ENCODE results near the gene DNAJC6. TPM values are rescaled to one million over a fixed set of nuclear protein-coding genes. Genes with fewer than 3 reads are reported as not detected.

The DNAJC6 gene
- total and polyA plus RNA-seq, 2 donors from 2014 or later = 2.9 to 5.8 TPM

DNA sequence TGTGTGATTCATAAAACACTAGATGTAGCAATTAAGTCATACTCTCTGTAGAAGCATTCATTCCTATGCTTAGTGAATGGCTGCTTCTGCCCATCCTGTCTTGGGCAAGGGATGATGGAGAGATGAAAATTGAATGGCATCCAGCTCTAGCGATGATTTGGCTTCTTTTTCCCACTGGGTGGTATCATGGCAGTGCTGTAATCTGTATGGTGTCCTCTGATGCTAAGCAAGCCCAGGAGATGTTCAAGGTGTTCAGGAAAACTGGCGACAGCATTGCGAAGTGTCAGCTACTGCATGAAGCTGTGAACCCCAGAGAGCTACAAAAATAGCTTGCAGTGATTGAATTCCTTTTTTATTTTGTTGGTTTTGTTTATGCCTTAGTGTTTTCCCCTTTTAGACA lies 62.2 kb downstream of the DNAJC6 start:
- H3K36me3 ChIP-seq (ENCODE audit: control insufficient read depth in 2 of 3, insufficient read depth in 3 of 3, low read length in 3 of 3) = no peaks in the 10 kb centered on the region
- H3K4me3 ChIP-seq (ENCODE audit: low read length in 3 of 3) = no peak overlapping the region
- DNase-seq (no peak), FAIRE-seq (no peak)
- H3K9ac ChIP-seq (ENCODE audit: low read length in 3 of 3) = no peak overlapping the region
- TF ChIP-seq, protein P1, sequence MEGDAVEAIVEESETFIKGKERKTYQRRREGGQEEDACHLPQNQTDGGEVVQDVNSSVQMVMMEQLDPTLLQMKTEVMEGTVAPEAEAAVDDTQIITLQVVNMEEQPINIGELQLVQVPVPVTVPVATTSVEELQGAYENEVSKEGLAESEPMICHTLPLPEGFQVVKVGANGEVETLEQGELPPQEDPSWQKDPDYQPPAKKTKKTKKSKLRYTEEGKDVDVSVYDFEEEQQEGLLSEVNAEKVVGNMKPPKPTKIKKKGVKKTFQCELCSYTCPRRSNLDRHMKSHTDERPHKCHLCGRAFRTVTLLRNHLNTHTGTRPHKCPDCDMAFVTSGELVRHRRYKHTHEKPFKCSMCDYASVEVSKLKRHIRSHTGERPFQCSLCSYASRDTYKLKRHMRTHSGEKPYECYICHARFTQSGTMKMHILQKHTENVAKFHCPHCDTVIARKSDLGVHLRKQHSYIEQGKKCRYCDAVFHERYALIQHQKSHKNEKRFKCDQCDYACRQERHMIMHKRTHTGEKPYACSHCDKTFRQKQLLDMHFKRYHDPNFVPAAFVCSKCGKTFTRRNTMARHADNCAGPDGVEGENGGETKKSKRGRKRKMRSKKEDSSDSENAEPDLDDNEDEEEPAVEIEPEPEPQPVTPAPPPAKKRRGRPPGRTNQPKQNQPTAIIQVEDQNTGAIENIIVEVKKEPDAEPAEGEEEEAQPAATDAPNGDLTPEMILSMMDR (IDR thresholded peaks at IDR 0.05; ENCODE audit: borderline replicate concordance, extremely low read depth, insufficient read depth) = no peak
- no peaks in the 10 kb centered on the region for H3K4me1 ChIP-seq (ENCODE audit: control insufficient read depth in 2 of 3, insufficient read depth in 2 of 3, low read depth in 1 of 3, low read length in 3 of 3)
- no peak overlapping the region for H3K27ac ChIP-seq (ENCODE audit: low read depth in 2 of 2, low read length in 2 of 2)
- intact Hi-C loops (cut with DNase I) = no loop called here
- H3K27me3 ChIP-seq (ENCODE audit: control insufficient read depth, insufficient read depth, low read length) = no peaks in the 10 kb centered on the region
- H3K9me3 ChIP-seq (ENCODE audit: control insufficient read depth in 2 of 3, insufficient read depth in 1 of 3, low read length in 3 of 3) = no peaks in the 10 kb centered on the region

DNA sequence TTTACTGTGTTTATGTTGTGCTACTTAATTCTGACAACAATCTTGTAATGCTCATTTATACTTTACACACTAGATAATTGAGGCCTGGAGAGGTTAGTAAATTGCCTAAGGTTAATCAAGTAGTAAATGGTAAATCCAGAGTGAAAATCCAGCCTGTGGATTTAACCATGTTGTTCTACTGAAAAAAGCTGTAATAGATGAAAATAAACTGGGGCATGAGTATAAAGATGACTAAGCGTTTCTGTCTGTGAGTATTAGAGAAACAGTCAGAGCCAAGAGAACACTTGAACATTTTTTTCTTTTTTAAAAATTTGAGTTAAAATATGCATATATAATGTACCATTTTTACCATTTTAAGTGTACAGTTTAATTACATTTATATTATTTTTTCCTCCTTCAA lies 63.2 kb downstream of the DNAJC6 start:
- Histone ChIP-seq H3K9me3 (ENCODE audit: control insufficient read depth in 2 of 3, insufficient read depth in 1 of 3, low read length in 3 of 3) (no peaks in the 10 kb centered on the region), H3K4me1 (ENCODE audit: control insufficient read depth in 2 of 3, insufficient read depth in 2 of 3, low read depth in 1 of 3, low read length in 3 of 3) (no peaks in the 10 kb centered on the region), H3K9ac (ENCODE audit: low read length in 3 of 3) (no peak overlapping the region), H3K36me3 (ENCODE audit: control insufficient read depth in 2 of 3, insufficient read depth in 3 of 3, low read length in 3 of 3) (no peaks in the 10 kb centered on the region), H3K27ac (ENCODE audit: low read depth in 2 of 2, low read length in 2 of 2) (no peak overlapping the region), H3K4me3 (ENCODE audit: low read length in 3 of 3) (no peak overlapping the region), H3K27me3 (ENCODE audit: control insufficient read depth, insufficient read depth, low read length) (no peaks in the 10 kb centered on the region)
- no peak for FAIRE-seq
- DNase-seq = no peak
- TF ChIP-seq, protein P1 (IDR thresholded peaks at IDR 0.05; ENCODE audit: borderline replicate concordance, extremely low read depth, insufficient read depth) = no peak
- intact Hi-C loops (cut with DNase I) = no loop called here

DNA sequence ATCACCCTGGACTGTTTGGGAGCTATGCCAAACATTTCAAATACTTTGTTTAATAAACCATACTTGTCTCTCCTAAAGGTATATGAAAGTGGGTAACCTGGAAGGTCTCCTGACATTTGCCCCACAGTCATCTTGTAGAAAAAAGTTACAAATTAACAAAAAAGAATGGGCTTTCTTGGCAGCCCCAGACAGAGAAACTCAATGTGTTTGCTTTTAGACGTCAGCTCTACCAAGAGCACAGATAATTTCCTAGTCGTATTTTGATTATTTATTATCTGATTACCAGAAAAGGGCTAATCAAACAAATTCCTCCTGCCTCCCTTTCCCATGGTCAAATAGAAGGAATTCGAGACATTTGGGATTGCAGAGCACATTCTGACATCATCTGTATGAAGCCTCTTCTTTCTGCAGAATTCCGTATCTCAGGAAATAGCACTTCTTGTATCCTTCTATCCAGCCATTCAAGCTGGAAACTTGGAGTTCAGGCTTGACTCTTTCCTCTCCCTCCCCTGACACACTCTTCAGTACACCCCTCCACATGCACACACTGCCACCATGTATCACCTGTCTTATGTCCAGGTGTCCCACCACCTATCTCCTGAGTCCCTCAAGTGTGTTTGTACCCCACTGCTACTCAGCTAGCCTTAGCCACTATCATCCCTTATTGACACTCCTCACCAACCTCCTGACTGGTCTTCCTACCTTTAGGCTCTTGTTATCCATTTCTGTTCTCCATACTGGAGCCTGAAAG lies 68.3 kb downstream of the DNAJC6 start:
- intact Hi-C loops (cut with DNase I) = no loop called here
- no peaks in the 10 kb centered on the region for H3K9me3 ChIP-seq (ENCODE audit: control insufficient read depth in 2 of 3, insufficient read depth in 1 of 3, low read length in 3 of 3)
- no peaks in the 10 kb centered on the region for H3K4me1 ChIP-seq (ENCODE audit: control insufficient read depth in 2 of 3, insufficient read depth in 2 of 3, low read depth in 1 of 3, low read length in 3 of 3)
- TF ChIP-seq, protein P1 (IDR thresholded peaks at IDR 0.05; ENCODE audit: borderline replicate concordance, extremely low read depth, insufficient read depth) = no peak
- DNase-seq = no peak
- H3K4me3 ChIP-seq (ENCODE audit: low read length in 3 of 3) = no peak overlapping the region
- no peak overlapping the region for H3K9ac ChIP-seq (ENCODE audit: low read length in 3 of 3)
- FAIRE-seq = no peak
- no peaks in the 10 kb centered on the region for H3K36me3 ChIP-seq (ENCODE audit: control insufficient read depth in 2 of 3, insufficient read depth in 3 of 3, low read length in 3 of 3)
- H3K27me3 ChIP-seq (ENCODE audit: control insufficient read depth, insufficient read depth, low read length) = no peaks in the 10 kb centered on the region
- H3K27ac ChIP-seq (ENCODE audit: low read depth in 2 of 2, low read length in 2 of 2) = no peak overlapping the region
